ENCODE data around the gene CEP152.

CEP152 gene

GRCh38 chr15:48766196-48766595, 44.7 kb downstream of the CEP152 start:
- DNase-seq: no peak

DNA sequence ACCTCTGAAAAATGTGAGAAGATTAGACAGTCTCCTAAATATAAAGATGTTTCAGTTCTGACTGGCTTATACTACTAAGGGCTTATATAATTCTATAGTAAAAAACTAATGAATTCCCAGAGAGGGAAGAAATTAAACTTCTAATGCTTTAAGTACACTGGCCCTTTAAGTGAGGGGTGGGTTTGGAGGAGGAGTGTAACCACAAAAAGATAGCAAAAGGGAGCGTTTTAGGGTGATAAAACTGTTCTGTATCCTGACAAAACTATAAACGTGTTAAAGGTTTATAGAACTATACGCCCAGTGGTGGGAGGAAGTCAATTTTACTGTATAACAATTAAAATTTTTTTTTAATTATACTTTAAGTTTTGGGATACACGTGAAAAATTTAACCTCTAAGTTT, 45.8 kb downstream of the CEP152 start:
- no peak for DNase-seq

DNA sequence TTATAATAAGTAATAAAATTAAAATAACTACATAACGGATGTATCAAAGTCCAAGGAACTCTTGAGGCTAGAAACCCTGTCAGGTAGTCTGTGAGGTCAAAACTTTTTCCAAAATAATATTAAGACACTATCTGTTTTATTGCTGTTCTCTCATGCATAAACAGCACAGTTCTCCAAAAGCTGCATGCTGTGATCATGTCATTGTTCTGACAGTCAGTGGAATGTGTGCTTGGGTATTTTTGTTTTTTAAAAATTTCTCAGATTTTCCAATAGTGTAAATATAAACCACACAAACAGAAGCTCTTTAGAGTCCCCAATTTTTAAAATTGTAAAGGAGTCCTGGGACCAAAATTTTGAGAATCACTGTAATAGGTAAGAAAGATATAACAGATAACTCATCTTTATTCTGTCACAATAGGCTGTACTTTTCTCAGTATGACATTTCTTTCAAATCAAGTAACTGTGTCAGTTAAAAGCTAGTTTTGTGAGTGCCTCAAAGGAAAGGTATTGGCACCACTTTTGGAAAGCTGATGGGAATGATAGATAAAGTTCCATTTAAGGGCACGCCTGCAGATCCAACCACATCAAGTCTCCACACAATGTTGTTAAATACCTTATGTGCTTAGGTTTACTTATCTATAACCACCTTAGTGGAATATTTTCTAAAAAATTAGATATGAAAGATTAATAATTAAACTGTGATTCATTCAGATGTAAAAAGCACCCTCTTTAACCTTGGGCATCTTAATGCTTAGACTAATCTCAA, 49.3 kb downstream of the CEP152 start:
- no peak for DNase-seq

GRCh38 chr15:48759921-48760320, 50.9 kb downstream of the CEP152 start:
- no peak for DNase-seq

- DNase-seq: no peak
Measured at GRCh38 chr15:48757661-48758060, 53.2 kb downstream of the CEP152 start.

DNA sequence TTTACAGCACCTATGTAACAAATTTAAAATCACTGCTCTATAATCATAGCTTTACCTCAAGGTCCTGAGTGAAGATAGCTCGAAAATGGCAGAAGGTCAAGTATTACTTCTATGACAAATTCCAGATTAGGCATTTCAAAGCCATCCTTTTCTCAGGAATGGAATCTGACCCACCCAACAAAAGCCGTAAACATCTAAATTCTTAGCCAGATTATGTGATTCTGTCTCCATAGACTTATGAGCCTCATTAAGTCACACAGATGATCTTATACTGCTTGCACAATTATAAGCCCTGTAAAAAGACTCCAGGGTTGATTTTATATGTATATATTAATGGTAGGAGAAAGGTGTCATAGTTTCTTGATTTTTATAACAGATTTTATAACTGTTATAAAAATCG, 56.9 kb downstream of the CEP152 start:
- DNase-seq: no peak

DNA sequence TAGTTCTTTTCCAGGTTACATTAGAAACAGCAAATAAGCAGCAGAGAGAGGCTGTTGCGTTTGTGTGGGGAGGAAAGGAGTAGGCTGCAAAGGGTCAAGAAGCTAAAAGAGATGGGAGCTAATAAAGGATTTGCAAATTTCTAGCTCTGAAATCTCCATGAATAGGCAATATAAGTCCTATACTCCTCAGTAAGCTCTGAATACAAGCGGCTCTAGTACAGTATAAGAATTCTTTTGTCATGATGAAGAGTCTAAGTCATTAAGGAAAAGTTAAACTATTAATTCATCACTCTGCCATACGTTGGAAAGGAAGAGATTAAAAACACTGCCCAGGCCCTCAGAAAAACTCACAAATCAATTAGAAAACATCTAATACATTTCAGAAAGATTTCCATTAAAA, 59.3 kb downstream of the CEP152 start:
- DNase-seq: no peak

DNA sequence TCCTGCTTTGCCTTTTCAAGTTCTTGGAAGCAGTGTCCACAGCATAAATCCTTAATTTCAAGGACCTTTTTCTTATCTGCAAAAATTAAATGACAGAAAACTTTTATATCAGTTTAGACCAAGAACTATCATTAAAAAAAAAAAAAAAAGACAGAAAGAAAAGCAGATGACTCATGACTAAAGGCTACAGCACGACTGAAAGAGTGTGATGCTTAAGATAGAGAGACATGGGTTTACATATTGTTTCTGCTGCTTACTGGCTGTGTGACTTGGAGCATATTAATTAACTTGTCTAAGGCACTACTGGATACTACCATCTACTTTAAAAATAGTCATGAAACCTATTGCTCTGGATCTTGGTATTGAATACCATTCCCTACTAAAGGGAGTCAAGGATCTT, 62.3 kb downstream of the CEP152 start:
- no peak for DNase-seq

GRCh38 chr15:48733615-48734014, 77.3 kb downstream of the CEP152 start:
- no peak for DNase-seq

GRCh38 chr15:48730506-48730905, 80.4 kb downstream of the CEP152 start:
- DNase-seq: no peak

GRCh38 chr15:48723969-48724368, 86.9 kb downstream of the CEP152 start:
- no peak for DNase-seq

DNA sequence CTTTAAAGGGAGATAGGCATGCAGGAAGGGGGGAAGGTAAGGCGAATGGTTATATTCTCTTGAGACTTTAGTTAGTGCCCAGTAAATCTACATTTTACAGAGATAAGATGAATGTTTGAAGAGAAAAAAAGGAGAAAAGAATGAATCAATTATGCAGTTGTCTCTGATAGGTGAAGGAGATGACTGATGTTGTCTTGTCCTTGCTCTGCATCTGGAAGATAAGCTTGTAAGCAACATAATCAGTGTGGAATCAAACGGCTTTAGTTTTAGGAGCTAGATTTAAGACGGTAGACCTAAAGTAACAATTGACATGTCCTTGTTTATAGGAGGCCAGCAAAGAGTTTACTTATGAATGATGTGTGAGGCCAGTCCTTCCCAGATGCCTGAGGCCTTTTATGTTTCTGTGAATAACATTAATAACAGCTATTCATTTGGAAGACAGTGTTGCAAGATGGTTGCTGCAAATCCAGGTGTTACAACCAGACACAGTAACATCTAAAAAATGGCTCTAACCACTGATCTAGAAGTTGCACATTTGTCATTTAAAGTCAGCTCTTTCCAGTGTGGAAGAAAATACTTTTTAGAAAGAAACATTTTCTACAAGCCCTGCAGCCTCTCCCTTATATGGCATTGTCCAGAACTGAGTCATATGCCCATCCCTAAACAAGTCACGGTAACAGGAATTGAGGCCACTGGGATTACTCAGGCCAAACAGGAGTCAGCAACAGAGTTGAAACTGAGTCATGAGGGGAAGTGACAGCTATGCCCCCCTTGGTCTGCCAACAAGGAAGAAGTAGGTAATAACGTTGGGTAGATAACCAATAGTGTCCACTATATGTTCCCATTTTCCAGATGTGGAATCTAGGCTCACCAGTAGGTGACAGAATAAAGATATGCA, 87.9 kb downstream of the CEP152 start:
- DNase-seq: no peak

DNA sequence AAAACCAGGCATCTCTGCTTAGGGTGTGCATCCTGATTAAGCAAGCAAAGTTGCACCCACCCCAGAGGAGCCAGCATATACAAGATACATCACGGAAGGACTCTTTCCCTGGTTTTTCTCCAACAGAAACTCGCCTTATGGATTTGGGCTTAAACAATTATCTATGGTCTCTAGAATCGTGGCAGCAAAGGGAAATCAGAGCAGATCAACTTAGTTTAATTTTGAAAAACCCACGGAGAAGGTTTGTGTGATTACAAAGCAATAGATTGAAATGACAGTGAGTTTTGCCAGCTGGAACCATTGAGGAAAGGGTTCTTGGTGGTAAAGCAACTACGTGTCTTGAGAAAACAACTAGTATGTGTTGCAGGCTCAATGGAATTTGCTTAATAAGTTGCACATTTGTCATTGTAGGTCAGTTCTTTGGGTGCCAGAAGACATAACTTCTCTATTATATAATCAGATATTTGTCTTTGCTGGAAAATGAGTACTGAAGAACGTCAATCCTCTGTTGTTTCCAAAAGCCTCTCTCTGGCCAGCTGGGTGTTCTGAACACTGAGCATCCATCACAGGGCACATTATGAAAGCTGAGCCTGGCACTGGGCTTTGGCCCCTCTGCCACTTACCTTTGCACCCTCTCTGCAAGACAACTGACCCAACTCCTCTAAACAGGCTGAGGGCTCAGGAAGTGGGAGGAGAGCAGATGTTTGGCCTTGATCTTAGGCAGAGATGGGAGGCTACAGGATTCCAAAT, 89.6 kb downstream of the CEP152 start:
- DNase-seq: no peak

- no peak for DNase-seq
Measured at GRCh38 chr15:48720646-48721045, 90.2 kb downstream of the CEP152 start.

- DNase-seq: no peak
Measured at GRCh38 chr15:48719668-48720067, 91.2 kb downstream of the CEP152 start.

DNA sequence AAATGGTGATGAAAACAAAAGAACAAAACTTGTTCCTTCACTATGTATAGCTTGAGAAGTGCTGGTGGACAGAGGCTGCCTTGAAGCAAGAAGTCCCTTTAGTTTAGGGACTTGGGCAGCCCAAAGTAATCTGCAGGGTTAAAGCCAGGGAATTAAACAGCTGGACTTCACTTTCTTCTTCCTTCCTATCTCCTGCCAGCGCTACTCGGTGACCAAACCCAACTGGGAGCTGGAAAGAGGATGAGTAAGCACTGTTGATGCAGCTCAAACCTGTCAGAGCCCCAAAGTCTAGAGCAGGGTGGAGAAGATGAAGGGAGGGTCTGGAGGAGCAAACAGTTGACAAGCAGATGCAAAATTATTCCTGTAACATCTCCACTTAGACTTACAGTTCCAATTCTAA, 92.2 kb downstream of the CEP152 start:
- DNase-seq: no peak

DNA sequence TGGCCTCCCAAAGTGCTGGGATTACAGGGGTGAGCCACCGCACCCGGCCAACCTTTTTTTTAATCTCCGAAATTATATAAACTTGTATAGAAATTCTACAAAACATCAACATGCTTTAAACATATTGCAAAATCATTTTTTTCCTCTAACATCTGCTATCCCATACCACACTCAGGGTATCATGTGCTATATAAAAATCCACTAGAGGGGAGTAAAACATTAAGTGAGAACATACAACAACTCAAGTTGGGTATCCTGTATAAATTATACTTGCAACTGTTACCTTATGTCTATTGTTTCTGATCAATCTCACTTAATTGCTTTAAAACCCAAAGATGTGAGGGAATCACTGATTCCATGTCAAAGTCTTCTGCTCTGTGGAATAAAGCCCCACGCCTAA, 93.4 kb downstream of the CEP152 start:
- no peak for DNase-seq

GRCh38 chr15:48712546-48712945, 98.3 kb downstream of the CEP152 start:
- no peak for DNase-seq

- no peak for DNase-seq
Measured at GRCh38 chr15:48710952-48711495, 99.8 kb downstream of the CEP152 start.

GRCh38 chr15:48708641-48709040, 102.2 kb downstream of the CEP152 start:
- no peak for DNase-seq

- no peak for DNase-seq
Measured at GRCh38 chr15:48705381-48705780, 105.5 kb downstream of the CEP152 start.

DNA sequence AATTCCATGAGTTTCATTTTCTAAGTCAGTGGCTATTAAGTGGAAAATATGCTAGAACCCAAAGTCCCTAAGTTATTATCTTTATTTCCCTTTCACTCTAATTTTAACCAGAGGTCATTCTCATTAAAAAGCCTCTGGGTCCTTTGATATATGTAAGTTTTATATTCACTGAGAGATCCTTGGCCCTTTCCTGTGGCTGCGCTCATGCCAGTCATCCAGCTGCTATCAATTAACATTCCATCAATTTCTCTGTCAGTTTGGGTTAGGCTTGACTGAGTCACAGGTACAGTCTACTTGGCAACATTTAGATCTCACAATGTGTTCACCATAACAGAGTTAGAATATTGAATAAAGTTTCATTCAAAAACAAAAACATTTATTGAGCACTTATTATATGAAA, 107.3 kb downstream of the CEP152 start:
- no peak for DNase-seq

DNA sequence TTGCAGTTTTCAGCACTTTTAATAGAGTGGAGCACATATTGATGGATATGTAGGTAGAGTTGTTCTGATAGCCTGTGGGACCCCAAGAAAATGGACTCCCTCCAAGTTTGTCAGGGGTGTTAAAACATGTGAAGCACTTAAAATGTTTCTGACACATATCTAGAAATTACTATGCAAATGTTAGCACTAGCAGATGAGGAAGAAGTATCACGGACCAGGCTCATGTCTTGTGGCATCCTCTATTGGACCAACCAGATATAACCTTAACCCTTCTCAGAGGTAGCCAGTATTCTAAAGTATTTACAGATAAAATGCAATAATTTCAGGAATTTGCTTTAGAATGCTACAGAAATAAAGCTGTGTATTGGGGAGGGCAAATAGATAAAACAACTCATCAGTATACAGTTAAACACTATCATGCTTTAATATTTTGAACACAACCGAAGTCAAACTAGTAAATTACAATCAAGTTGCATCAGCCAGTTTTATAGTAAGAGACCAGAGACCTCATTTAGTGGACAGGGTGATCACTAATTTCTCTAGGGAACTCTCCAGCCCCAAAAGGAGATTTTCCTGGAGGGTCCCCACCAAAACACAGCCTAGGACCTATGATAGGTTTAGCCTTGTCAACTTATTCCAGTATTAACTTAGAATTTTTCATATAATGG, 108.2 kb downstream of the CEP152 start:
- DNase-seq: no peak

Data from NCI-H69 (cell line).